Keratinocyte (primary cell): ENCODE data around the gene CAPN15. TPM values are rescaled to one million over a fixed set of nuclear protein-coding genes. Genes with fewer than 3 reads are reported as not detected.

Source experiments
- DNase-seq: peaks from one replicate; pipeline ENCODE4 v3.0.0-alpha.2; 2011; ENCODE audit warnings: low read depth, missing footprints, low spot score
- FAIRE-seq: peaks from 2 replicates; lab custom pipeline; 2011; peaks lifted over from hg19 to GRCh38; lab: Jason Lieb, UNC
- H2AFZ ChIP-seq: 2 replicates; pipeline ENCODE4 v1.6.0; 2012; ENCODE audit warnings: low read length, control low read depth, inconsistent platforms; ENCODE audit not compliant: control insufficient read depth
- H3K27ac ChIP-seq: 2 replicates; pipeline ENCODE4 v1.5.1; 2011; ENCODE audit warnings: low read length; ENCODE audit not compliant: control insufficient read depth, insufficient read depth
- H3K27me3 ChIP-seq: 3 replicates; pipeline ENCODE4 v1.6.0; 2011; ENCODE audit warnings: low read length; ENCODE audit not compliant: control insufficient read depth, insufficient read depth; ENCODE audit errors: extremely low read depth
- H3K36me3 ChIP-seq, 2 experiments: 2 replicates in 1 of 2; 3 replicates in 1 of 2; pipeline ENCODE4 v1.5.1; 2011; ENCODE audit warnings: low read length in 2 of 2, mild to moderate bottlenecking in 1 of 2; ENCODE audit not compliant: control insufficient read depth in 2 of 2, insufficient read depth in 2 of 2; ENCODE audit errors: extremely low read depth in 1 of 2
- H3K4me1 ChIP-seq: 3 replicates; pipeline ENCODE4 v1.5.1; 2011; ENCODE audit warnings: low read length; ENCODE audit not compliant: control insufficient read depth, insufficient read depth; ENCODE audit errors: extremely low read depth
- H3K4me2 ChIP-seq: 3 replicates; pipeline ENCODE4 v1.6.0; 2011; ENCODE audit warnings: low read depth, low read length; ENCODE audit not compliant: control insufficient read depth, insufficient read depth; ENCODE audit errors: extremely low read depth
- H3K4me3 ChIP-seq, 3 experiments: fragments of 200-600 bp in 1 of 3; sonication (generic) in 1 of 3; 2 replicates in 2 of 3; 3 replicates in 1 of 3; pipeline ENCODE4 v1.5.1; 2011 to 2016; ENCODE audit warnings: low read length in 3 of 3, mild to moderate bottlenecking in 3 of 3, control low read depth in 2 of 3, inconsistent platforms in 1 of 3, low read depth in 1 of 3, mixed read lengths in 1 of 3, mixed run types in 1 of 3, moderate library complexity in 1 of 3; ENCODE audit not compliant: control insufficient read depth in 2 of 3, insufficient read depth in 2 of 3; ENCODE audit errors: extremely low read depth in 1 of 3
- H3K79me2 ChIP-seq: 2 replicates; pipeline ENCODE4 v1.6.0; 2012; ENCODE audit warnings: low read length; ENCODE audit not compliant: control insufficient read depth, insufficient read depth
- H3K9ac ChIP-seq: 3 replicates; pipeline ENCODE4 v1.6.0; 2011; ENCODE audit warnings: low read length; ENCODE audit not compliant: control insufficient read depth, insufficient read depth; ENCODE audit errors: extremely low read depth
- H3K9me1 ChIP-seq: 3 replicates; pipeline ENCODE4 v1.6.0; 2011; ENCODE audit warnings: low read length; ENCODE audit not compliant: control insufficient read depth, insufficient read depth; ENCODE audit errors: extremely low read depth
- H3K9me3 ChIP-seq: 2 replicates; pipeline ENCODE4 v1.5.1; 2012; ENCODE audit warnings: low read depth, low read length; ENCODE audit not compliant: control insufficient read depth
- H4K20me1 ChIP-seq: 3 replicates; pipeline ENCODE4 v1.6.0; 2011; ENCODE audit warnings: low read length; ENCODE audit not compliant: control insufficient read depth, insufficient read depth; ENCODE audit errors: extremely low read depth
- EZH2 ChIP-seq: IDR thresholded peaks from one replicate; pipeline ENCODE4 v1.6.1; 2012; ENCODE audit warnings: inconsistent platforms, mild to moderate bottlenecking, low read length, moderate library complexity
- dilution Hi-C: fragments of 300-500 bp; cut with MboI; formaldehyde crosslinking; loops from one replicate; pipeline ENCODE4 v1.7.0; 2020; ENCODE audit warnings: low sequenced_read_pairs; ENCODE audit not compliant: extremely low pct_ligation_motif_present
- polyA plus RNA-seq, 5 experiments: library from polyadenylated mRNA; depleted of rRNA in 3 of 5; stranded (reverse) in 3 of 5; stranded (forward) in 1 of 5; unstranded in 1 of 5; fragments of >200 nt; gene quantifications; 1 replicate in 1 of 5; 2 replicates in 3 of 5; 3 replicates in 1 of 5; pipeline versions ENCODE4 v1.2.1 to v1.2.3, GENCODE V29; 2011 to 2012; ENCODE audit warnings: missing spikeins in 2 of 5, low read depth in 1 of 5, low replicate concordance in 1 of 5
- TF ChIP-seq, protein P1 (sequence below), 3 experiments: IDR thresholded peaks in 1 of 3; conservative IDR thresholded peaks in 1 of 3; optimal IDR thresholded peaks in 1 of 3; 2 replicates in 2 of 3; 3 replicates in 1 of 3; pipeline versions ENCODE3 to v1.5.1; 2011; ENCODE audit warnings: low read length in 3 of 3, mild to moderate bottlenecking in 3 of 3, moderate library complexity in 2 of 3, control low read depth in 1 of 3, inconsistent platforms in 1 of 3; ENCODE audit not compliant: insufficient read depth in 2 of 3; ENCODE audit errors: extremely low read depth in 1 of 3

Gene CAPN15
- polyA plus RNA-seq, 1 donor (not counting 4 experiments of a cell fraction or from before 2014, with no cell fraction given) = 7.9 TPM

DNA sequence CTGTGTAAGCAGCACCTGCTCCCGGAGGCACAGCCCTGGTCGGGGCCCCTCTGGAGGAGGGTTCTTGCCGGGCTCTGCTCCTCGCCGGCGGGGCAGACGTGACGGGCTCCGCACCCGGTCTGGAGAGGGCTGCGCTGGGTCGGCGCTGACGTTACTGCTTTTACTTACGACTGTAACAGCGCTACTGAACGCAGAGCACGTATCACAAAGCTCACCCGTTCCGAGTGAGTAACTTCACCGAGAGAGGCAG, 61.1 kb downstream of the CAPN15 start:
- peak overlapping the region; percentile 80 to 90 (median 88) for H3K4me3 ChIP-seq
- H3K4me2 ChIP-seq = peak overlapping the region; percentile 94
- peaks cover 20% of the 10 kb centered on the region for H4K20me1 ChIP-seq
- no peaks in the 10 kb centered on the region for H3K9me3 ChIP-seq
- peaks cover 12% of the 10 kb centered on the region for H3K9me1 ChIP-seq
- H3K79me2 ChIP-seq = peaks cover 21% of the 10 kb centered on the region
- H3K36me3 ChIP-seq = no peaks in the 10 kb centered on the region
- peaks cover 3% of the 10 kb centered on the region for H3K27me3 ChIP-seq
- H2AFZ ChIP-seq = peak overlapping the region; percentile 4
- H3K27ac ChIP-seq = peak overlapping the region; percentile 89
- dilution Hi-C loops = no loop called here
- peak overlapping the region; percentile 89 for H3K9ac ChIP-seq
- H3K4me1 ChIP-seq = peaks cover 43% of the 10 kb centered on the region
- DNase-seq (no peak), FAIRE-seq (no peak)
- TF ChIP-seq, protein P1, sequence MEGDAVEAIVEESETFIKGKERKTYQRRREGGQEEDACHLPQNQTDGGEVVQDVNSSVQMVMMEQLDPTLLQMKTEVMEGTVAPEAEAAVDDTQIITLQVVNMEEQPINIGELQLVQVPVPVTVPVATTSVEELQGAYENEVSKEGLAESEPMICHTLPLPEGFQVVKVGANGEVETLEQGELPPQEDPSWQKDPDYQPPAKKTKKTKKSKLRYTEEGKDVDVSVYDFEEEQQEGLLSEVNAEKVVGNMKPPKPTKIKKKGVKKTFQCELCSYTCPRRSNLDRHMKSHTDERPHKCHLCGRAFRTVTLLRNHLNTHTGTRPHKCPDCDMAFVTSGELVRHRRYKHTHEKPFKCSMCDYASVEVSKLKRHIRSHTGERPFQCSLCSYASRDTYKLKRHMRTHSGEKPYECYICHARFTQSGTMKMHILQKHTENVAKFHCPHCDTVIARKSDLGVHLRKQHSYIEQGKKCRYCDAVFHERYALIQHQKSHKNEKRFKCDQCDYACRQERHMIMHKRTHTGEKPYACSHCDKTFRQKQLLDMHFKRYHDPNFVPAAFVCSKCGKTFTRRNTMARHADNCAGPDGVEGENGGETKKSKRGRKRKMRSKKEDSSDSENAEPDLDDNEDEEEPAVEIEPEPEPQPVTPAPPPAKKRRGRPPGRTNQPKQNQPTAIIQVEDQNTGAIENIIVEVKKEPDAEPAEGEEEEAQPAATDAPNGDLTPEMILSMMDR (optimal IDR thresholded peaks at IDR 0.05 in 1 of 3, IDR thresholded peaks at IDR 0.05 in 1 of 3, conservative IDR thresholded peaks at IDR 0.05 in 1 of 3; ENCODE audit: extremely low read depth in 1 of 3, insufficient read depth in 2 of 3, low read length in 3 of 3) = no peak
- no peak for TF ChIP-seq EZH2

DNA sequence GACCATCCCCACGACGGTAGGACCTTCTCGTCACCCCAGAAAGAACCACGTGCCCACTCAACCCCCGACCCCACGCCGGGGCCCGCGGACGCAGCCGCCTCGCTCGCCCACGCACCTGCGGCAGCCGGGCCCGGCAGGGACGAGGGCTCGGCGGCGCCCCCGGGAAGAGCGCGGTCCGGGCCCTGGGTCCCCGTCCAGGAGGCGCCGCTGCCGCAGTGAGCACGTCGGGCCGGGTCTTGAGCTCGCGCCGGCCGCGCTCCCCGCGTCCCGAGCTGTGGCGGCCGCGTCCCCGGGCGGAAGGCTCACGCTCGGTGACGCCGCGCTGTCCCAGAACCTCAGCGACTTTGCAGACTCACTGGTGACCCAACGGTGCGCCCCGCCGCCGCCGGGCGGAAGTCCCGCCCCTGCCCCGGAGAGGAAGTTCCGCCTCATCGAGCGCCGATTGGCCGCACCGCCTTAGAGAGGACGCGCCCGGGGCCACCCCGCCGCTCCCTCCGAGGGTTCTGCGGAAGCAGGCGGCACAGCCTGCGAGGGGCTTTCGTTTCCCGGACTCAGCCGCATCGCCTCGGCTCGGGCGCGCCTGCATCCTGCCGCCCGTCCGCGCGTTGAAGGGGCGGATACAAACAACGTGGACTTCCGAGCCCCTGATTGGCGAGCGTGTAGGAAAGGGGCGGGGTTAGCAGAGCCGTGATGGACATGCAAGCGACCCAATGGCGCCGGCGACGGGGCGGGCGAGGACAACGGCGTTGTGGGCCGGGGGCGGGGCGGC, 61.6 kb downstream of the CAPN15 start:
- Histone ChIP-seq H3K4me2 (peak overlapping the region; percentile 94), H4K20me1 (peaks cover 25% of the 10 kb centered on the region), H3K36me3 (no peaks in the 10 kb centered on the region), H3K79me2 (peaks cover 21% of the 10 kb centered on the region), H2AFZ (peak overlapping the region; percentile 94), H3K27me3 (peaks cover 3% of the 10 kb centered on the region), H3K9ac (peak overlapping the region; percentile 89), H3K9me1 (peaks cover 12% of the 10 kb centered on the region), H3K4me1 (peaks cover 48% of the 10 kb centered on the region), H3K4me3 (peak overlapping the region; percentile 80 to 90 (median 88)), H3K27ac (peak overlapping the region; percentile 89), H3K9me3 (no peaks in the 10 kb centered on the region)
- TF ChIP-seq EZH2 = no peak
- TF ChIP-seq, protein P1 (optimal IDR thresholded peaks at IDR 0.05 in 1 of 3, IDR thresholded peaks at IDR 0.05 in 1 of 3, conservative IDR thresholded peaks at IDR 0.05 in 1 of 3; ENCODE audit: extremely low read depth in 1 of 3, insufficient read depth in 2 of 3, low read length in 3 of 3) = no peak
- dilution Hi-C loops = no loop called here
- FAIRE-seq (no peak), DNase-seq (peak; percentile 75)
